H1 (cell line): ENCODE results near the gene PYCARD. TPM values are rescaled to one million over a fixed set of nuclear protein-coding genes. Genes with fewer than 3 reads are reported as not detected.
A peak's percentile ranks its signal among the peaks of the same experiment; 100 is the strongest.

Source experiments
- BRCA1 ChIP-seq: IDR thresholded peaks from 2 replicates; pipeline ENCODE4 v1.6.1; 2012; ENCODE audit warnings: low read depth, low read length, improper control_type of control experiment
- CBX5 ChIP-seq: fragments of 300-800, 300-1000 bp; sonication (generic); IDR thresholded peaks from 2 replicates; pipeline ENCODE4 v1.7.1; 2016; ENCODE audit warnings: antibody characterized with exemption, low read length, low read depth
- MAX ChIP-seq: IDR thresholded peaks from 2 replicates; pipeline ENCODE4 v1.6.1; 2012; ENCODE audit warnings: inconsistent platforms
- RBBP5 ChIP-seq: IDR thresholded peaks from 2 replicates; pipeline ENCODE4 v1.7.1; 2012; ENCODE audit warnings: low read depth, mild to moderate bottlenecking, inconsistent platforms, low read length, moderate library complexity, borderline replicate concordance
- polyA plus RNA-seq, 7 experiments: library from polyadenylated mRNA; depleted of rRNA in 3 of 7; stranded (reverse) in 5 of 7; unstranded in 2 of 7; fragments of >200 nt in 5 of 7; fragments of 200-250 nt in 2 of 7; gene quantifications; 1 replicate in 5 of 7; 2 replicates in 1 of 7; 4 replicates in 1 of 7; pipeline versions ENCODE4 v1.2.1 to v1.2.3, GENCODE V29; 2011 to 2013; ENCODE audit warnings: missing spikeins in 2 of 7, mixed read lengths in 2 of 7
- total RNA-seq: library from RNA; stranded (reverse); fragmentation: NEBNext Ultra II Directional; extraction: Animal tissue kit (Norgen Biotek cat#: 25700); gene quantifications from 2 replicates; pipeline ENCODE4 v1.2.1, GENCODE V29; 2021

The PYCARD gene
- total and polyA plus RNA-seq, 2 of the 8 experiments (the other 6 are each of a cell fraction or from before 2014, with no cell fraction given), result 29.9 to 77.9 TPM

GRCh38 chr16:31179219-31179746, 23.3 kb downstream of the PYCARD start (continued):
- TF ChIP-seq MAX (no peak), BRCA1 (no peak), CBX5 (no peak), RBBP5 (peak; percentile 34; the same call in 1 of the 2 replicates)
